ENCODE results near the gene EHD1.

Gene EHD1

GRCh38 chr11:64872790-64873488 is 5.5 kb downstream of the EHD1 start:
- DNase-seq (ENCODE audit: low spot score): no peak

- no peak for DNase-seq (ENCODE audit: low spot score)
These were observed 6.9 kb downstream of the EHD1 start for GRCh38 chr11:64871492-64871891.

DNA sequence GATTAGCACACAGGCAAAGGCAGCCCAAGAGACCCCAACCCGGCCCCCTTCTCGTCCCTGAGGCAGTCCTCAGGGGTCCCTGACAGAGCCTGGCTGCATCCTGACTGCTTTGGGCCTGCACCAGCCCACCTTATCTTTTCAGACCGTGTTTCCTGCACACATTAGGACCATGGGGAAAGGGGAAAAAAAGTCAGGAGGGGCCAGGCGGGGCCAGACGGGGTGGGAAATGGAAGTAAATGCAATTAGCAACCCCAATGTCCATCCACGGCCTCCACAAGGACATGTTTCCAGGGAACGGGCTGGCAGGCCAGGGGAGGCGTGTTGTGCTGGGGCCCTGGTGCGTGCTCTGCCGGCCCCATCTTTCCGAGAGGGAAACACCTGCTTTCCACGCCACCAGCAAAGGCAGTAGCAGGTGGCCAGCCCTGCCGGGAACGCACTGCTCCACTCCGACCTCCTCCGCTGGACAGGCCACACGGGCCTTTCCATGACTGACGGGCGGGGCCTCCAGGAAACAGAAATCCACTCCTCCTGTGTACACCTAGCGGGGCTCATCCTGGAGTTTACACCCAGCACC is 7.4 kb downstream of the EHD1 start:
- DNase-seq (ENCODE audit: low spot score): no peak

DNA sequence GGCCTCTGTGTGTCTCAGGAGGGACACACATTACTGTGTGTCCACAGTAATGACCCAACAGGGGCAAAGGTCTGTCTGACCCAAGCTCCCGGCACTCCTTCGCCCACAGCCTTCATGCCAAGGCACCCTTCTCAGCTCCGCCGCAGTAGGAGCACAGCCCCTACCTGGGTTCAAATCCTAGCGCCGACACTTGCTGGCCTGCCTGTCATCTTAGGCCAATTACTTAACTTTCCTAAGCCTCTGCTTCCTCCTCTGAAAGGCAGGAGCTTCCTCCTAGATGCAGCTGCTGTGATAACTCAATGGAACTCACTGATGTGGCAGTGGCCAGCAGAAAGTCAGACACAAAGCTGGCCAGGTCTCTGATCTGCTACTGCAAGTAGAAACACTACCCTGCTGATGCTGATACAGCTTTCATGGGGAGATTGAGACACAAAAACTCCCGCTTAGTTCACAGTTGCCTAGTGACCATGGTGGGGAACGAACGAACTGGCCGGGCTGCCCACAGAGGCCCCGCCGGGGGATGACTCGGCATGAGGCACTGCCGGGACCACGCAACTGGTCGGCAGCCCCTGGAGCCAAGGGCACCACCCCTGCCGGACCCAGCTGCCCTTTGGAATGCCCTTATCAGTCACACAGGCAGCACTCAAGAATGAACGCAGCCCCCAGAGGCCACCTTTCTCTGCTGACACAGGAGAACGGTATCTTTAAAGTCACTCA is 8.1 kb downstream of the EHD1 start:
- no peak for DNase-seq (ENCODE audit: low spot score)

GRCh38 chr11:64869571-64870175 is 8.7 kb downstream of the EHD1 start:
- DNase-seq (ENCODE audit: low spot score): no peak

- no peak for DNase-seq (ENCODE audit: low spot score)
These were observed 9.4 kb downstream of the EHD1 start for GRCh38 chr11:64868904-64869570.

DNA sequence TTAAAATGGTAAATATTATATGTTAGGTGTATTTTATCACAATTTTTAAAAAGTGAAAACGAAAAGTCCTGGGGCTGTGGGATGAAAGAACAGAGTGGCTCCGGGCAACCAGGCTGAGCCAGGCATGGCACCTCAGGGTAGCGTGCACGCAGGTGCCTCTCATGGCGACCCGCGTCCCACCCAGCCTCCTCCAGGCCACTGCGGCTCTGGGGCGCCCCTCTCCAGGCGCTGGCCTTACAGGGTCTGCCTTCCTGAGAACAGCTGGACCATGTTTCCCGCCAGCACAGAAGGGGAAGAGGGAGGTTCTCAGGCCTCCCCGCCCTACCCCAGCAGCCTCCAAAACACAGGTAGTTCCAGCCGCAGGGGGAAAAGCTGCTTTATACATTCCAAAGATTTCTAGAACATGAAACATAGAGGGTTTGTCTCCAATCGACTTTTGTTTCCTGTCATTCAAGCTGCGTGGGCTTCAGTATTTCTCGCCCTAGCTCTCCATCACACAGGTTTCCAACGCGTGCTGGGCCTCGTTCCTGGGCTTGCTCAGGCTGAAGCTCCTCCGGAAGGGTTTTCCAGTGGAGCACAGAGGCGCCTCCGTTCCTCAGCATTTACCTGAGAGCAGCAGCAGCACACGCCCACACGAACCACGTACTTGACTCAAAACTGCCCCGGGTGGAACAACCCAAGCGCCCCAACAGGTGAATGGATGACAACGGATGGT is 10.5 kb downstream of the EHD1 start:
- DNase-seq (ENCODE audit: low spot score): no peak

DNA sequence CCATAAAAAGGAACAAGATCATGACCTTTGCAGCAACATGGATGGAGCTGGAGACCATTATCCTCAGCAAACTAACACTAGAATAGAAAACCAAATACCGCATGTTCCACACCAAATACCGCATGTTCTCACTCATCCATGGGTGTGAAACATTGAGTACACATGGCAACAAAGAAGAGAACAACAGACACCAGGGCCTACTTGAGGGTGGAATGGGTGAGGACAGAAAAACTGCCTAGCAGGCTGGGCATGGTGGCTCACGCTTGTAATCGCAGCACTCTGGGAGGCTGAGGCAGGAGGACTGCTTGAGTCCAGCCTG is 12.3 kb downstream of the EHD1 start:
- no peak for DNase-seq (ENCODE audit: low spot score)

GRCh38 chr11:64865286-64866172 is 12.9 kb downstream of the EHD1 start:
- peak; percentile 59 for DNase-seq (ENCODE audit: low spot score)

- DNase-seq (ENCODE audit: low spot score): no peak
These were observed 13.7 kb downstream of the EHD1 start for GRCh38 chr11:64864473-64865285.

DNA sequence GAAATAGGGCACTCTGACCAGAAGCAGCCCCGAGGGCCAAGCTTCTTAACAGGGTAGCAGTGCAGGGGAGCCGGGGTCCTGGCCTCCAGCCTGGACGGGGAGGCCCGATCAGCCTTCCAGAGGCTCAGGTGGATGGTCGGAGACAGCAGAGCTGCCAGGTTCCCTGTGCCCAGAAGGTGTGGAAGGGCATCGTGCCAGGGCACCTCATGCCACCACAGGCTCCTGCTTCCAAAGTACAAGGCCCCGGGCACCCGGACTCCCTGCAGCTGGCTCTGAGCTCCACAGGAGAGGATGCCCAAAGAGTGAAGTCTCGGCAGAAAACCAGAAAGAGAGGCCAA is 14.3 kb downstream of the EHD1 start:
- DNase-seq (ENCODE audit: low spot score): no peak

DNA sequence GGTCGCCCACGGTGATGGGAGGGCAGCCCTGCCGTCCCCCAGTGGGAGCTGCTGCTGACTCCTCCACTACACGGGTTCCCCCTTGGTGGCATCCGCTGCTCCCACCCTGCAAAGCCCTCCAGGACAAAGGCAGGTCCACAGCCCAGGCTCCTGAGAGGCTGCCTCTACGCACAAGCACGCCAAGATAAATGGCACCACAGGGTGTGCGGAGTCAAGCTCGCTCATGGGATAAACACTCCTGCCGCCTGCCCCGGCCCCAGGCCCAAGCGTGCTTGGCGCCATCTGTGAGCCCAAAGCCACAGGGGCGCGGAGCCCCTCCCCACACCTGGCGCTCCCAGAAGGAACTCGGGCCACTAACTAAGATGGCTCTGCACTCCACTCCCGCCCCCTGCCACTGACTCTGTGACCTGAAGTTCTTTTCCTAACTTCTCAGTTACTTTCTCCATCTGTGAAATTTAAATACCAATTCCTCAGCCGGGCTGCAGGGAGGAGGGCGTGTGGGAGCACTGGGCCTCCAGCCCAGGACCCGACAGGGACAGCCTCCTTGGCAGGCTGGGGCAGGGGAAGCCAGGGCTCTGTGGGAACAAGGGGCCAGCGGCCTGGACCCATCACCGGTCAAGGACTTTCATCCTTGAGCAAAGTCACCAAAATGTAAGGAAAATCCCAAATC is 14.9 kb downstream of the EHD1 start:
- DNase-seq (ENCODE audit: low spot score): no peak

- no peak for DNase-seq (ENCODE audit: low spot score)
These were observed 15.4 kb downstream of the EHD1 start for GRCh38 chr11:64862987-64863390.

DNA sequence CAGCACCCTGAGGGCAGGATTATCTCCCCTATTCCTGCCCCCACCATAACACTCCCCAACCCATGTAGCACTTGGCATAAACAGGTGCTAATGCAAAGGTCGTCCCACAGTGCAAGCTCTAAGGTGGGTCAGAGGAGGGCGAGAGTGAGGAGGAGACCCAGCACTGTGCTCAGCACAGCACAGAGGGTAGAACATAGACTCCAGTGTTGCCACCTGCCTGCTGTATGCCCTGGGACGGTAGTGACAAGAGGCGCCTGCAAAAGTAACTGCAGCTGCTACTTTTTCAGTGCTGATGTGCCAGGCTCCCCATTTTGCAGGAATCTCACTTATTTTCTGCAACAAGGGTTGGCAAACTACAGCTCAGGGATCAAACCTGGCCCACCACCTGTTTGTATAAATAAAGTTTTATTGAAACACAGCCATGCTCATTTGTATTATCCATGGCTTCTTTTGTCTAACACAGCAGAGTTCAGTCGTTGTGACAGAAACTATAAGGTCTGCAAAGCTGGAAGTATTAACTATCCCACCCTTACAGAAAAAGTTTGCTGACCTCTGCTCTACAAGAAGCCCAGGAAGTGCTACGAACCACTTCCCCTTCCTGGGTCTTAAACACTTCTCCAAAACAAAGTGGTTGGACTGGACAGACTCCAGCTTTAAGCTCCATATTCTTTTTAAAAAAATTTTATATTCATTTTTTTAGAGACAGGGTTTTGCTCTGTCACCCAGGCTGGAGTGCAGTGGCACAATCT is 17.0 kb downstream of the EHD1 start:
- no peak for DNase-seq (ENCODE audit: low spot score)

- peak; percentile 71 for DNase-seq (ENCODE audit: low spot score)
These were observed 18.6 kb downstream of the EHD1 start for GRCh38 chr11:64859542-64860414.

GRCh38 chr11:64858467-64859263 is 19.8 kb downstream of the EHD1 start:
- DNase-seq (ENCODE audit: low spot score): no peak

DNA sequence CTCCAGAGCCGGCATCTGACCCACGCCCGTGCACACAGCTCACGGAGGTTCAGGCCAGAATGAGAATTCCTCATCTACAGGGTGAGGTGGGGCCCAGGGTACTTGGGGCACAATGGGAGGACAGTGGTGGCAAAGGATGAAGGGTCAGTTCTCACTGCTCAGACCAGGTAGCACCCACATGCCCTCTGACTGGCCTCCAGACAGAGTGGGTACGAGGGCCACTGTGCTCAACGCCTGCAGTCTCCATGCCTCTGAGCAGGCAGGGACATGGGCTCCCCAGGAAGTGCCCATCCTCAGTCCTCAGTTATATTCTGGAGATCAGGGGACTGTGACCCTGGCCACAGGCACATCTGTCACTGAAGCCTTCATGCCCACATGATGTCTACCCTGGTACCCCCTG is 20.9 kb downstream of the EHD1 start:
- no peak for DNase-seq (ENCODE audit: low spot score)

Data from CD4-positive, alpha-beta T cell treated with Interleukin-15 for 4 hours (primary cell).